ENCODE data around the gene SGMS1. TPM values are rescaled to one million over a fixed set of nuclear protein-coding genes. Genes with fewer than 3 reads are reported as not detected.
A peak's percentile ranks its signal among the peaks of the same experiment; 100 is the strongest.
"Not testable (repeated sequence)": the region's sequence is repeated elsewhere in the genome, so short reads cannot be mapped to it uniquely, and the experiment has no call there.

The SGMS1 gene
- total RNA-seq, 1 donor from 2014 or later: 50.8 TPM

DNA sequence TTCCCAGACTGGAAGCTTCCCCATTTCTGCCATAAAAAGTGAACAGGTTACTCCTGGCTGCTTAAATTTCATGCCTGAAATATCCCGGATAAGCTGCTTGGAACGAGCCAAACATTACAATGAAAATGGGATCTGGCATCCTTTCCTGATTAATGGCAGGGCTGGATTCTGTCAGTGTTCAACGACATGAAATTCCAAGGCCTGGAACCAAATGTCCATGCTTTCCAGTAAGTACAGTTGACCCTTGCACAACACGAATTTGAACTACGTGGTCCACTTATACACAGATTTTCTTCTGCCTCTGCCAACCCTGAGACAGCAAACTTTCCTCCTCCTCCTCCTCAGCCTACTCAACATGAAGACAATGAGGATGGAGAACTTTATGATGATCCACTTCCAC is 65.4 kb downstream of the SGMS1 start:
- no peak for DNase-seq (ENCODE audit: low read depth in 2 of 2)

GRCh38 chr10:50557130-50557682 is 66.5 kb downstream of the SGMS1 start:
- DNase-seq (ENCODE audit: low read depth in 2 of 2): no peak

- peak; percentile 62 to 82 for DNase-seq (ENCODE audit: low read depth in 2 of 2)
Measured at GRCh38 chr10:50556237-50557120, 67.3 kb downstream of the SGMS1 start.

DNA sequence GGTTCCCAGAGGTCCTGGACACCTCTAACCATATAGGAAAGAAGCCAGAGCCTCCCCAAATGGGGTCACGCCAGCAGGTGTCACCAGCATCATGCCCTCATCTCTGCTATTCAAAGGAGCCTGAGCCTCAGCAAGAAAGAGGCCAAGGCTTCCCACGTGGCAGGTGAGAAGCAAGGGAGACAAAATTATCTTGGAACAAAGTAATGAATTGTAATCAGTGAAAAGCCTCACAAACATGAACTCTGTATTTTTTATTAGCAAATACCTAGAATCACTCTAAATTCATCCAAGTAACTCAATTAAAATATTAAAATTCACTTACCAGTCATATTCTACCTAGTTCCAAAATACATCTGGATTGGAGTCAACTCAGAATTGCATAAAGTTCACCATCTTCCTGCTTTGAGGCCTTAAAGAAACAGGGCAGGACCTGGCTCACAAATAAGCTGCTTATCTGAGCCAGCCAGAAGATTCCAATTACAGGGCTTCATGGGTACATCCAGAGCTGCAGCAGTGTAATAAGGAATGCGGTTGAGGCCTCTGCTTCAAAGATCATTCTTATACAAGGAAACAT is 68.7 kb downstream of the SGMS1 start:
- no peak for DNase-seq (ENCODE audit: low read depth in 2 of 2)

DNA sequence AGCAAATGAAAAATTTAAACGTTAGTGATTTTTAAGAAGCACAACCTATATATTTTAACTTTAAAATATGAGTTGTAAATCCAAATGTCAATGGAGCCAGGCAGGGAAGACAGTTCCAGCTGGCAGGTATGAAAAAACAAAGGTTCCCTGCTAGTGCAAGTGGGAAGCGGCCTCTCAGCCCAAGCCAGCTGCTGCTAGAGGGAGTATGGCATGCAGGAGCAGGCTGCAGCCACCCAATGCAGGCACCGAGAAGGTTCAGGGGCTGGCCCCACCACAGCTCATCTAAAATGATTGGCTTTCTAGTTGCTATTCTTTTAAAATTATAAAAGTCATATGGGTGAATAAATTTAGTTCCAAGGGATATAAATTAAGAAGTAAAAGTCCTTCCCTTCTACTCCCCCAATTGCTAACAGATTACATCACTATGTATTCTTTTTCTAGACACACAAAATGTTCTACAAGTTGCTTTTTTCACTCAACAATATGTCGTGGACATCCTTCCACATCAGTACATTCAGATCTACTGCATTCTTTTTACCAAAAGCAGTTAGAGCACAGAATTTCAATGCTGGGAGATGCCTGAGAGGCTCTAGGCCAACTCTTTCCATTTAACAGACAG is 69.3 kb downstream of the SGMS1 start:
- no peak for DNase-seq (ENCODE audit: low read depth in 2 of 2)

DNA sequence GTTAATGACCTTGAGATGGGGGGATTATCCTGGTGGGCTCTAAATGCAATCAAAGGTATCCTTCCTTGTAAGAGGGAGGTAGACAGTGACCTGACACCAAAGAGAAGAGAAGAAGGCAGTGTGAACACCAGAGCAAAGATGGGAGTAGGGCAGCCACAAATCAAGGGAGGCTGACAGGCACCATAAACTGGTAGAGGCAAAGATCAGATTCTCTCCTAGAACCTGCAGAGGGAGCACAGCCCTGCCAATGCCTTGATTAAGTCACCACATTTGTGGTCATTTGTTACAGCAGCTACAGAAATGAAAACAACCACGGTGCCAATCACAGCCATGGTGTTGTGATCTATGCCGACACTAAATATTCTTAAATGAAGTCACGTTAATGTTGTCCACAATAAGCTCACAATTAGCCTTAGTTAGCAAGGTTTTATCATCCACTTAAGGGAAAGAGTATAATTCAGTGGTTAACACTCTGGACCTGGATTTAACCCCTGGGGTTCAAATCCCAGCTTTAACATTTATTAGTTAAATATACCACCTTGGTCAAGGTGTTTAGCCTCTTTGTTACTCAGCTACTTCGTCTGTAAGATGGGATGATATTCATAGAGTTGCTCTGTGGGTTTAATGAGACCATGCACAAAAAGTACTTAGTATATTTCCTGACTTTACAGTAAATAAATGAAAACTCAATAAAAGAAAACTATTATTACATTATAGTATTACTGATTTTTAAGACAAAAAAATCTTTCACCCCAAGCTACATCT is 70.8 kb downstream of the SGMS1 start:
- DNase-seq (ENCODE audit: low read depth in 2 of 2): peak in 1 of 2 donors; percentile 41

DNA sequence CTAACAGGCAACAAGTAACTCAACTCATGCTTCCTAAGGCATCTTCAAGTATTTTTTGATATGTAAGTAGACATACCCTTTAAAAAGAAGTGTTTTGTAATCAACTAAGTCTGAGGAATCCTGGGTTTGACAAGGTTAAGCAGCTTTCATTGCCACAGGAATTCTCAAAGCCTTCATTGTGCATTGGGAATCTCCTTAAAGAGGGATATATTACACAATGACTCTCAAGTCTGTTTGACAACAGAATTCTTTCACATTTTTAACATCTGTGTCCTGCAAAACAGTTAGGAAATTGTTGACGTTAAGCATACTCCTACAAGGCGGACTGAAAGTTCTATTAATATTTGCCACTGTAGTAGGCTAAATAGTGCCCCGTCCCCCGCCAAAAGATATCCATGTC is 71.4 kb downstream of the SGMS1 start:
- no peak for DNase-seq (ENCODE audit: low read depth in 2 of 2)

- no peak for DNase-seq (ENCODE audit: low read depth in 2 of 2)
Measured at GRCh38 chr10:50551894-50552293, 71.9 kb downstream of the SGMS1 start.

GRCh38 chr10:50550291-50550839 is 73.4 kb downstream of the SGMS1 start:
- no peak for DNase-seq (ENCODE audit: low read depth in 2 of 2)

DNA sequence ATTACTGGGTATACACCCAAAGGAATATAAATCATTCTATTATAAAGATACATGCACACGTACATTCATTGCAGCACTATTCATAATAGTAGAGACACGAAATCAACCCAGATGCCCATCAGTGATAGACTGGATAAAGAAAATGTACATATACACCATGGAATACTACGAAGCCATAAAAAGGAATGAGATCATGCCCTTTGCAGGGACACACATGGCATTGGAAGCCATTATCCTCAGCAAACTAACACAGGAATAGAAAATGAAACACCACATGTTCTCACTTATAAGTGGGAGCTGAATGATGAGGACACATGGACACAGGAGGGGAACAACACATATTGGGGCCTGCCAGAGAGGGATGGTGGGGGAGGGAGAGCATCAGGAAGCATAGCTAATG is 74.6 kb downstream of the SGMS1 start:
- not testable (repeated sequence) for DNase-seq (ENCODE audit: low read depth in 2 of 2)

- DNase-seq (ENCODE audit: low read depth in 2 of 2): not testable (repeated sequence)
Measured at GRCh38 chr10:50548481-50548880, 75.3 kb downstream of the SGMS1 start.

DNA sequence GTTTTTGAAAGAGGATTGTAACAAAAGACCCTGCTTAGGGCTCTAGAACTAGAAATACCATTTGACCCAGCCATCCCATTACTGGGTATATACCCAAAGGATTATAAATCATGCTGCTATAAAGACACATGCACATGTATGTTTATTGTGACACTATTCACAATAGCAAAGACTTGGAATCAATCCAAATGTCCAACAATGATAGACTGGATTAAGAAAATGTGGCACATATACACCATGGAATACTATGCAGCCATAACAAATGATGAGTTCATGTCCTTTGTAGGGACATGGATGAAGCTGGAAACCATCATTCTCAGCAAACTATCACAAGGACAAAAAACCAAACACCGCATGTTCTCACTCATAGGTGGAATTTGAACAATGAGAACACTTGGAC is 77.5 kb downstream of the SGMS1 start:
- not testable (repeated sequence) for DNase-seq (ENCODE audit: low read depth in 2 of 2)

- no peak for DNase-seq (ENCODE audit: low read depth in 2 of 2)
Measured at GRCh38 chr10:50545846-50546245, 77.9 kb downstream of the SGMS1 start.

DNA sequence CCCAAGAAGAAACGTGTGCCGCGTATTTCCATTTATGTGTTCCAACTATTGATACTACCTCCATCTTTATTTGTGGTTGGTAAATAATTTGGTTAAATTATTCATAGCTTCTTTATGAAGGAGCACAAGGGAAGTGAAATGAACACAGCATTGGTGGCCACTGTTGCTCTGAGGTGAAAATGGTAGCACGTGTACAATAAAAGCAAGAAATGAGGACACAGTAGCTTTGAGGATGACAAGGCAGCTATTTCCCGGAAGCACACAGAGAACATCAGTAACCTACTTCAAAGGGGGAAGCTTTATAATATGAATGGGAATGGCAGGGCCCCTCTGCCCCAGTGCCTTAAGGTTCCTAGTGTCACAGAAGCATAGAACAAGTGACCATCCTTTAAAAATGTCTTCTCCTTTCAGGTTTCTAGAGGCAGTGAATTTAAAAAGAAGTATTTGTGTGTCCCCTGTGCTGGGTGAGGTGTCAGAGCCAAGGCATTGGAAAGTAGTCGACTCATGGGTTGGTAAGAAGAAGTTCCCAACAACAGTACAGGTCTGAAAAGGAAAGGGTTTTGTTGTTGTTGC is 78.8 kb downstream of the SGMS1 start:
- no peak for DNase-seq (ENCODE audit: low read depth in 2 of 2)

DNA sequence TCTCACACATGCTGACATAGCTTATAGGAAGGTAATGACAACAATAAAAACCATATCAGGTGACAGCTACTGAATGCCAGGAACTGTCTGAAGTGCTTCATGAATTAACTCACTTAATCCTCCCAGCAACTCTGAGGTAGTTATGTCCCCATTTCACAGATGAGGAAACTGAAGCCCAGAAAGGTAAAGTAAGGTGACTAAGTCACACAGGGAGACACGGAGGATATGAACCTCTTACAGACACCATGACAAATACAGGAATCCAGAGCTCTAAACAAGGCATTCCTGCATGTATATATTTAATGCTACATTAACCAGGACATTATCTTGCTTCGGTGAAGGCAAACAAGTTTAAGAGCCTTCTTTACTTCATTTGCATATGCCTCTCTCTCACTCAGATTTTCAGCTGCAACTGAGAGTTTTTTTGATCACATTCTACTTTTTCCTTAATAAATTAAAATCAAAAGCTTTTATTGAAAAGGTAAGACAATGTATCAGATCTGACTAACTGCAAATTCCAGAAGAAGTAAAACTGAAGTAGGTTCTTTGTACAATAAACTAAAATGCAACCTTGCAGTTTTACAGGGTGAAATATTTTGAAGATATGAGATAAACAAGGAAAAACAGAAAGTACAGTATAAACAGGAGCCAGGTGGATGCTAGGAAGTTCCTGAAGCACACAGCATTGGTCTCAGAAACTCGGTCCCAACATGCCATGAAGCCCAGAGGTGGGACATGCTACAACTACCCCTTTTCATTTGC is 79.5 kb downstream of the SGMS1 start:
- DNase-seq (ENCODE audit: low read depth in 2 of 2): no peak

GRCh38 chr10:50542871-50543270 is 80.9 kb downstream of the SGMS1 start:
- DNase-seq (ENCODE audit: low read depth in 2 of 2): no peak

DNA sequence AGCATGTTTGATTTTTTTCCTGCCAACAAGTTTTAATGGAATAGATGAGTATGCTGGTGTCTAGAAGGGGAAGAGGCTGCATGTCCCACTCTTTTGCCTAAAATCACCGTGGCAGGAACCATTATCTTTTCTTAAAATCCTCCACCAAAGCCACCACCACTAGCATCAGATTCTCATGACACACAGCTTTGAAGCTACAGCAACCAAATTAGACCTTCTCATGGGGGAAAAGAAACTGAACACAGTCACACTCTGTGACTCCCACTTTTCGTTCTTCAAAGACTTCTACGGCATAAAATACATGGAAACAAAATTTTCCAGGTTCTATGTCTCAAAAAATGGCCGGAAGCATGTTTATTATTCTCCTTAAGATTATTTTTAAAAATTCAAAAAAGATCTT is 81.8 kb downstream of the SGMS1 start:
- no peak for DNase-seq (ENCODE audit: low read depth in 2 of 2)

DNA sequence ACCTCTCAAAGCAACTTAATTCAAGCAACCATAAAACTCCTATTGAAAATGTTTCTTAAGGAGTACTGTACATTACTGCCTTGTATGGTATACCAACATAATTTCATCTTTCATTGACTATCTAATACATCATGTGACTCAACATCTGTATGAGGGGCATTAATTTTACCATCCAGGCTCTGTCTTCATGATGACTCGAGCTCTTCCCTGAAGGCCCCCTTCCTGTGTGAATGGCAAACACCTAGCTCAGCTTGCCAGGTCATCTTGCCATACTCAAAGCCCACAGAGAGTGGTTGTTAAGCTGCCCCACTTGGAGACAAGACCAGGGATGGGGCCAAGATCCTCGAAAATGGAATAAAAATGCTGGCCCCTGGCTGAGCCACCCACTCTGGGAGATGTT is 82.4 kb downstream of the SGMS1 start:
- no peak for DNase-seq (ENCODE audit: low read depth in 2 of 2)

DNA sequence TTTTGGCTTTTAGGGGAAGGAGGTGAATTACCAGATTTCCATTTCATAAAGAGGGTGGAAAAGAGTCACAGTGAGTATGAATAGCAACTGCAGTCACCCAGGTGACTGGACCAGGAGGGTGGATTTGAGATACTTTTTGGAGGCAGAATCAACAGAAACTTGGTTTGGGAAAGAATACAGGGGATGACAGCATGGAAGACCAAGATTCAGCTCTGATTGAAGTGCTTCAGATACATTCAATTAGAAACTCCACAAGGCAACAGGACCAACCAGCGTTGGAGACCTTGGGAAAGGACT is 83.0 kb downstream of the SGMS1 start:
- no peak for DNase-seq (ENCODE audit: low read depth in 2 of 2)

DNA sequence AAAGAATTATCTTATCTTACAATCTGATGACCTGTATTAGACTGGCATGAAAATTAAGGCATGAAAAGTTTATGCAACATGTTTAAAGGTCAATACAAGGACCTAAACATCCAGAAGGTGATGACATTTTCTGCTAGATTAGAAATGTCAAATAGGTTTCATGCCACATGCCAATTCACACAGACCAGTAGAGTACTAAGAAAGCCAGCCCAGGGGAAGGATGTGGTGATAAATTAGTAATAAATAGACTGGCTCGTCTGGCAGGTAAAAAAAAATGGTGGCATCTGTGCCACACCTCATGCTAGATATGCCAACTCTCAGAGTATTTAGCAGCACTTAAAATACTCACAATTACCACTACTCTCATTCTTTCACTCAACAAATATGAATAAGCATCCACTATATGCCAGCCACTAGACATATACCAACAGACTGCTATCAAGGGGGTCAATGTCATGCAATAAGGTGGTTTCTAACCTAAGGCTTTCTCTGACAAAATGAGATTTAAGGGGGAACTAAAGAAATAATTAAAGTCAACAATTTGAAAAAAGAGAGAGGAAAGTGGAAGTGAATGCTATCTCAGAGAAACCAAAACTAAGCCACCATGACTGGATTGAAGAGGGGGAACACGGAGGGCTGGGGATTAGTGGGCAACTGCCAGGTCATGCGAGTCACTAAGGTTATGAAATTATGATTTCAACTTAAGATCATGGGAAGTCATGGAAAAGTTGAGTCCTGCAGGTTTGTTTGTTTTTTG is 83.5 kb downstream of the SGMS1 start:
- no peak for DNase-seq (ENCODE audit: low read depth in 2 of 2)
